MCF 10A (cell line): ENCODE results near the gene RACK1. TPM values are rescaled to one million over a fixed set of nuclear protein-coding genes. Genes with fewer than 3 reads are reported as not detected.

Source experiments
- BruUV-seq: library from RNA; stranded (reverse); fragments of 400-500 nt; replicated peaks from 2 replicates; lab custom pipeline; 2021; lab: Mats Ljungman, UMichigan
- CTCF ChIA-PET: fragments of 300-600 bp; sonication (Branson Sonifier 250); formaldehyde crosslinking; extraction: SDS; loops from one replicate; lab custom pipeline; 2021; ENCODE audit warnings: antibody characterized with exemption, inconsistent platforms; lab: Yijun Ruan, JAX
- POLR2A ChIA-PET: fragments of 300-600, 350-650 bp; sonication (Branson Sonifier 250); formaldehyde crosslinking; extraction: SDS; loops from one replicate; lab custom pipeline; 2020; ENCODE audit warnings: antibody characterized with exemption, inconsistent platforms; lab: Yijun Ruan, JAX
- DNase-seq: peaks from one replicate; pipeline ENCODE4 v3.0.0-alpha.2; 2018; ENCODE audit not compliant: unreplicated experiment
- H3K27ac Mint-ChIP-seq: one replicate; pipeline ENCODE4 v1.8.0; 2022; ENCODE audit warnings: mild to moderate bottlenecking, low read depth, mixed read lengths; ENCODE audit not compliant: unreplicated experiment
- H3K27me3 Mint-ChIP-seq: one replicate; pipeline ENCODE4 v1.8.0; 2022; ENCODE audit warnings: mixed read lengths; ENCODE audit not compliant: insufficient read depth, unreplicated experiment
- H3K36me3 Mint-ChIP-seq: one replicate; pipeline ENCODE4 v1.8.0; 2022; ENCODE audit warnings: mild to moderate bottlenecking, moderate library complexity, mixed read lengths; ENCODE audit not compliant: insufficient read depth, unreplicated experiment
- H3K4me1 Mint-ChIP-seq: one replicate; pipeline ENCODE4 v1.8.0; 2022; ENCODE audit warnings: mixed read lengths; ENCODE audit not compliant: insufficient read depth, unreplicated experiment
- H3K4me3 Mint-ChIP-seq: one replicate; pipeline ENCODE4 v1.8.0; 2022; ENCODE audit warnings: mild to moderate bottlenecking, moderate library complexity, mixed read lengths; ENCODE audit not compliant: unreplicated experiment
- H3K9me3 Mint-ChIP-seq: one replicate; pipeline ENCODE4 v1.8.0; 2022; ENCODE audit warnings: mixed read lengths; ENCODE audit not compliant: unreplicated experiment
- intact Hi-C: fragments of 100-400 bp; cut with micrococcal nuclease; formaldehyde crosslinking; loops from 2 replicates; pipeline ENCODE4 v1.14.1; 2022
- total RNA-seq: library from RNA; stranded (reverse); gene quantifications from 2 replicates; pipeline ENCODE4 v1.2.3, GENCODE V29; 2022
- TF ChIP-seq, protein P1 (sequence below): fragments of 200-600 bp; IDR thresholded peaks from one replicate; pipeline ENCODE4 v1.8.0; 2022; ENCODE audit warnings: antibody characterized with exemption, mild to moderate bottlenecking; ENCODE audit not compliant: unreplicated experiment

Gene RACK1
- total RNA-seq, 1 experiment from 2014 or later = 4,050 TPM

DNA sequence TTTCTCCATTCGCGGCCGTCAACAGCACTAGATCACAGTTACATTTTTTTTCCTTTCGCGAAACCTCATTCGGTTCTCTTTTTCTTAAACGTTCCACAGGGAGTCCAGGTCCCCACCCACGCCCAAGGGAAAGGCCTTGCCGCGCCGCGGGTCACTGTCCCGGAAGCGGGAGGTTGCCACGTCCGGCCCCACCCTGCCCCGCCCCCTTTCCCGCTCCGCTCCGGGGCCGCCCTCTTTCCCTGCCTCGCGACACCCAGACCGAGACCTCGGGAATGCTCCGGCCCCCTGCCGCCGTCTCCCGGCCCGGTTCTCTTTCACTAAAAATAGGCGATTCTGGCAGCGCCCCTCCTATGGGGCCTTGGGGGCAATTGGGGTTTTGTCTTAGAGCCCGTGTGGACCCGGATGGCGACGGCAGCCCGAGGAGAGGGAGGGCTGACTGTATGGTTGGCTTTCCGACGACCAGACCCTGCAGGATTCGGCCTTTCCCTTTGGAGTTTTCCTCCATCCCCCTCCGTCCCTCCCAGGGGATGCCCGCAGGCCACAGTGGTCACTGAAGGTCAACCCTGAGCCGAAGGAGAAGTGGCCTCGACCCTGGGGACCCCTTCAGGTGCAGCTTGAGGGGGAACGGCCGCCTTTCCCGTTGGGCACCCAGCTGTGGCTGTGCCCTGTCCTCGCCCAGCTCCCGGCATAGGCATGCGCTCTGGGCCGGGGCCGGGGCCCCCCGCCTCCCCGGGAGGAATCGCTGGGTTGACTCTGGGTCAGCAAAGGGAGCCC is 2.8 kb upstream of the RACK1 start:
- DNase-seq = peak; percentile 95
- H3K4me1 Mint-ChIP-seq = peaks cover 62% of the 10 kb centered on the region
- peak overlapping the region; percentile 99 for H3K27ac Mint-ChIP-seq
- ChIA-PET POLR2A (interaction anchor here (0.6 to 19.6 kb wide), 18 partner anchors 10 to 416 kb away, joined by 3 to 476 read pairs (median 4); partner anchors contain the start of genes TRIM41, TRIM52, TRIM7 and ZFP62), CTCF (interaction anchor here (1.1 kb wide), 1 partner anchor 55 kb away, joined by 3 read pairs; no protein-coding TSS in a partner anchor)
- H3K27me3 Mint-ChIP-seq = no peaks in the 10 kb centered on the region
- TSS peak; percentile 23 for BruUV-seq
- intact Hi-C loops = loop anchor here (2.0 kb wide), 2 partner anchors 14 to 64 kb away; partner anchors contain the start of gene TRIM52
- TF ChIP-seq, protein P1, sequence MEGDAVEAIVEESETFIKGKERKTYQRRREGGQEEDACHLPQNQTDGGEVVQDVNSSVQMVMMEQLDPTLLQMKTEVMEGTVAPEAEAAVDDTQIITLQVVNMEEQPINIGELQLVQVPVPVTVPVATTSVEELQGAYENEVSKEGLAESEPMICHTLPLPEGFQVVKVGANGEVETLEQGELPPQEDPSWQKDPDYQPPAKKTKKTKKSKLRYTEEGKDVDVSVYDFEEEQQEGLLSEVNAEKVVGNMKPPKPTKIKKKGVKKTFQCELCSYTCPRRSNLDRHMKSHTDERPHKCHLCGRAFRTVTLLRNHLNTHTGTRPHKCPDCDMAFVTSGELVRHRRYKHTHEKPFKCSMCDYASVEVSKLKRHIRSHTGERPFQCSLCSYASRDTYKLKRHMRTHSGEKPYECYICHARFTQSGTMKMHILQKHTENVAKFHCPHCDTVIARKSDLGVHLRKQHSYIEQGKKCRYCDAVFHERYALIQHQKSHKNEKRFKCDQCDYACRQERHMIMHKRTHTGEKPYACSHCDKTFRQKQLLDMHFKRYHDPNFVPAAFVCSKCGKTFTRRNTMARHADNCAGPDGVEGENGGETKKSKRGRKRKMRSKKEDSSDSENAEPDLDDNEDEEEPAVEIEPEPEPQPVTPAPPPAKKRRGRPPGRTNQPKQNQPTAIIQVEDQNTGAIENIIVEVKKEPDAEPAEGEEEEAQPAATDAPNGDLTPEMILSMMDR = no peak
- no peaks in the 10 kb centered on the region for H3K9me3 Mint-ChIP-seq
- H3K36me3 Mint-ChIP-seq = peaks cover 47% of the 10 kb centered on the region
- H3K4me3 Mint-ChIP-seq = peak overlapping the region; percentile 99

DNA sequence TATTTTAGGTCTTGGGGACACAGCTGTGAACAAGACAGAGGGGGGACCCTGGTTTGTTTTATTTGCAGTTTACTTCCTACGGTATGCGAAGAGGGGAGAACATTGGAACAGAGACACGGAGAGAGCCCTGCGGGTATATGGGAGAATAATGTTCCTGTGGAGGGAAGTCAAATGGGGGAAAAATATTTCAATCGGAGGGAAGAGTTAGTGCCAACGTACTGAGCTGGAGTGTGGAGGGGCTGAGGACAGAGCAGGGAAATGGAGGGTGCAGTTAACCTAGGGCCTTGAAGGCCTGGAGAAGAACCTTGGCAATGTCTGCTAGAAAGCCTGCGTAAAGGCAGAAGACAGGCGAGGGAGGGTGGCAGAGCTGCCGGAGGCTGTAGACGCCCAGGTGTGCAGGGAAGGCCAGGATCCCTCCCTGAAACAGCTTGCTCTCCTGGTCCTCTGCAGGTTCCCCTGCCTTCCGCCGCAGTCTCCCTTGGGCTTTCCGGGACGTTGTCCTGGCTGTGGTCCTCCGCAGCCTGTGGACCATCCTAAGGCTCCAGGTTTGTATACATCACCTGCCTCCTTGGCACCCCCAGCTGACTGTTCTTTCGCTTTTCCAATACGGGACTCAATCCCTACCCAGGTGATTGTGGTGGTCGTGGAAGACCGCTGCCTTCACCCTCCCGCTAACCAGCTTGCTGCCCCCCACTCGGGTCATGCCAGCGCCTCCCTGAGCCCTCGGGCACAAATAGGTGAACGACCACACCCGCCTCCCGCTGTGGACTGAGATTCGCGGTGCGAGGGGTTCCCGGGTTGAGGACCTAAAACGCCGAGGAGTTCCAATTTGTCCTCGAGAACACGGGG is 1.9 kb upstream of the RACK1 start:
- peak overlapping the region; percentile 99 for H3K27ac Mint-ChIP-seq
- H3K27me3 Mint-ChIP-seq = no peaks in the 10 kb centered on the region
- H3K4me3 Mint-ChIP-seq = peak overlapping the region; percentile 99
- BruUV-seq = no TSS peak
- H3K36me3 Mint-ChIP-seq = peaks cover 49% of the 10 kb centered on the region
- TF ChIP-seq, protein P1 = no peak
- peaks cover 62% of the 10 kb centered on the region for H3K4me1 Mint-ChIP-seq
- ChIA-PET CTCF (interaction anchor here (0.5 to 1.1 kb wide), 3 partner anchors 10 to 54 kb away, joined by 3 to 5 read pairs (median 3); no protein-coding TSS in a partner anchor), POLR2A (interaction anchor here (0.7 to 19.6 kb wide), 12 partner anchors 9 to 415 kb away, joined by 3 to 476 read pairs (median 9); partner anchors contain the start of genes TRIM41, TRIM52 and TRIM7)
- peak; percentile 36 for DNase-seq
- H3K9me3 Mint-ChIP-seq = no peaks in the 10 kb centered on the region
- intact Hi-C loops = loop anchor here (2.0 kb wide), 2 partner anchors 15 to 63 kb away; partner anchors contain the start of gene TRIM52

DNA sequence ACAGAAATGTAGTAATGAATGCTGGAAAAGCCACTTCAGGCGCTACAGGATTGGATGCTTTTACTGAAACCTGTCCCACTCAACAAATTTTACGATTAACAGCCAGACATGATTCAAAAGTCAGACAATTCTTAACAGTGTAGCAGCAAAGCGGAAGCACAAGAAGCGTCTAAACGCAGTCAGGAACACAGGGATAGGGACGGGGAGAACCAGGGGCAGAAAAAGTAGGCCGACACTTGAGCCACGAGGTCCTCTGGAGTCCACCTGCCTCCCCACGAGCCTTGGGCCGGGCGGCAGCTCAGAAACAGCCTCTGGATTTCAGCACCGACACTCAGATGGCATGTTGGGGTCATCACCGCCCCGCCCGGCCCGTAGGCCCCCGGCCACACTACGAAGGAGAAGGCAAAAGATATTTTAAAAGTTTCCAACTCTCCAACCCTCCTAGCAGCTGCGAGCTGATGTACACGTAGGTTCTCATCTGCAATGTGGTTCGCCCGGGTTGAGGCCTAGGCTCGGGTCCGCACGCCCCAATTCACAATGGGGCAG is 615 bp downstream of the RACK1 start:
- POLR2A ChIA-PET = interaction anchor here (0.7 to 19.6 kb wide), 16 partner anchors 9 to 452 kb away, joined by 3 to 476 read pairs (median 7); partner anchors contain the start of genes TRIM41, TRIM52, TRIM7 and ZFP62
- H3K4me3 Mint-ChIP-seq = peak overlapping the region; percentile 99
- intact Hi-C loops = no loop called here

More for the DNA sequence above, 615 bp downstream of the RACK1 start:
- H3K4me1 Mint-ChIP-seq = peaks cover 46% of the 10 kb centered on the region
- BruUV-seq = TSS peak; percentile 52
- TF ChIP-seq, protein P1 = no peak
- peak overlapping the region; percentile 99 for H3K27ac Mint-ChIP-seq
- peaks cover 63% of the 10 kb centered on the region for H3K36me3 Mint-ChIP-seq
- DNase-seq = peak; percentile 35
- no peaks in the 10 kb centered on the region for H3K9me3 Mint-ChIP-seq
- CTCF ChIA-PET = interaction anchor here (1.1 to 1.7 kb wide), 3 partner anchors 15 to 58 kb away, joined by 3 to 4 read pairs (median 3); no protein-coding TSS in a partner anchor
- no peaks in the 10 kb centered on the region for H3K27me3 Mint-ChIP-seq
